Mucosa of descending colon (tissue), 3 donors: ENCODE results near the gene ETS1. TPM values are rescaled to one million over a fixed set of nuclear protein-coding genes. Genes with fewer than 3 reads are reported as not detected.

Experiments
- ATAC-seq: fragments of 200-7000 bp; cut with Tn5 transposase; one replicate; pipeline ENCODE4 v1.9.1; 2020; ENCODE audit warnings: mild to moderate bottlenecking, moderate library complexity
- DNase-seq, 3 donors: peaks; one replicate each; pipeline ENCODE4 v3.0.0-alpha.2; 2020
- H3K36me3 ChIP-seq: fragments of 200-600 bp; one replicate; pipeline ENCODE4 v1.8.0; 2021; ENCODE audit warnings: low read depth, mild to moderate bottlenecking
- H3K4me1 ChIP-seq: fragments of 200-600 bp; one replicate; pipeline ENCODE4 v1.8.0; 2021; ENCODE audit warnings: low read depth, mild to moderate bottlenecking
- H3K4me3 ChIP-seq: fragments of 200-600 bp; one replicate; pipeline ENCODE4 v1.8.0; 2021; ENCODE audit warnings: mild to moderate bottlenecking
- H3K9me3 ChIP-seq: fragments of 200-600 bp; one replicate; pipeline ENCODE4 v1.8.0; 2021; ENCODE audit warnings: mild to moderate bottlenecking
- CTCF ChIP-seq: fragments of 200-600 bp; IDR thresholded peaks from one replicate; pipeline ENCODE4 v1.8.0; 2022; ENCODE audit warnings: antibody characterized with exemption, mild to moderate bottlenecking
- intact Hi-C, 2 donors: fragments of 100-400 bp; cut with DNase I in 1 of 2; cut with micrococcal nuclease in 1 of 2; formaldehyde crosslinking; loops; one replicate each; pipeline versions ENCODE4 v1.11.0 to v1.11.1; 2022; cut with DNase I, micrococcal nuclease
- total RNA-seq, 3 donors: library from RNA; stranded (reverse); fragmentation: NEBNext Ultra II Directional in 2 of 3; extraction: Animal tissue kit (Norgen Biotek cat#: 25700) in 2 of 3; gene quantifications; one replicate each; pipeline versions ENCODE4 v1.2.1 to v1.2.4, GENCODE V29; 2021 to 2023
- donor health status: DM: no; HTN: no; CAD: no; lungs with moderate emphysema.
- donor health status: DM: no; HTN: no; CAD: no.
- donor health status: DM: no; HTN: yes; CAD: no.

The ETS1 gene
- total RNA-seq, 3 donors from 2014 or later: 36.5 to 41.2 (median 38.6) TPM

GRCh38 chr11:128513915-128514681, 73.3 kb downstream of the ETS1 start:
- intact Hi-C loops: no loop called here
- no peaks in the 10 kb centered on the region for H3K9me3 ChIP-seq
- DNase-seq: no peak
- TF ChIP-seq CTCF: no peak
- H3K36me3 ChIP-seq: no peaks in the 10 kb centered on the region
- no peak for ATAC-seq
- H3K4me1 ChIP-seq: peaks cover 33% of the 10 kb centered on the region
- H3K4me3 ChIP-seq: no peak overlapping the region

- no peaks in the 10 kb centered on the region for H3K36me3 ChIP-seq
- peaks cover 42% of the 10 kb centered on the region for H3K4me1 ChIP-seq
- DNase-seq (peak in 1 of 3 donors; percentile 39), ATAC-seq (peak; percentile 19)
- no peak for TF ChIP-seq CTCF
- no peaks in the 10 kb centered on the region for H3K9me3 ChIP-seq
- no peak overlapping the region for H3K4me3 ChIP-seq
- intact Hi-C loops: no loop called here
These were observed 74.8 kb downstream of the ETS1 start for GRCh38 chr11:128512474-128512996.

DNA sequence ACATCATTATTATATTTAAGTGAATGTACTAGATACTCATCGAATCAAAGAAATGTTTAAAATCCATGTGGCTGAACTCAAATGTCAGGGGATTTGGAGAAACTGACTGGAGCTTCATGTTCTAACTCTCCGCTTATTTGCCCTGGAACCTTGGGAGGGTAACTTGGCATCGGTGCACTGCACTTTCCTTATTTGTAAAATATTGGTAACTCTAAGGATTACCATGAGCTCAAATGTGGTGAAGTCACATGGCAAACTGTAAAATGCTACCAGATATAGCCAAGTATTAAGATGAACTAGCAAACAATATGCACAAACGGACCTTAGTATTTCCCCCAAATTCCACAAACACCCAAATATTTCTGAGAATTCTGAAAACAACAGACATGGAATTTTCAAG, 75.6 kb downstream of the ETS1 start:
- intact Hi-C loops: no loop called here
- ATAC-seq: no peak
- peaks cover 49% of the 10 kb centered on the region for H3K4me1 ChIP-seq
- H3K4me3 ChIP-seq: no peak overlapping the region
- TF ChIP-seq CTCF: no peak
- DNase-seq: no peak
- no peaks in the 10 kb centered on the region for H3K36me3 ChIP-seq
- no peaks in the 10 kb centered on the region for H3K9me3 ChIP-seq

- intact Hi-C loops: no loop called here
- Histone ChIP-seq H3K4me3 (no peak overlapping the region), H3K36me3 (no peaks in the 10 kb centered on the region), H3K9me3 (no peaks in the 10 kb centered on the region), H3K4me1 (peaks cover 42% of the 10 kb centered on the region)
- ATAC-seq: peak; percentile 22
- TF ChIP-seq CTCF: no peak
- DNase-seq: no peak
These were observed 77.6 kb downstream of the ETS1 start for GRCh38 chr11:128509621-128510389.

DNA sequence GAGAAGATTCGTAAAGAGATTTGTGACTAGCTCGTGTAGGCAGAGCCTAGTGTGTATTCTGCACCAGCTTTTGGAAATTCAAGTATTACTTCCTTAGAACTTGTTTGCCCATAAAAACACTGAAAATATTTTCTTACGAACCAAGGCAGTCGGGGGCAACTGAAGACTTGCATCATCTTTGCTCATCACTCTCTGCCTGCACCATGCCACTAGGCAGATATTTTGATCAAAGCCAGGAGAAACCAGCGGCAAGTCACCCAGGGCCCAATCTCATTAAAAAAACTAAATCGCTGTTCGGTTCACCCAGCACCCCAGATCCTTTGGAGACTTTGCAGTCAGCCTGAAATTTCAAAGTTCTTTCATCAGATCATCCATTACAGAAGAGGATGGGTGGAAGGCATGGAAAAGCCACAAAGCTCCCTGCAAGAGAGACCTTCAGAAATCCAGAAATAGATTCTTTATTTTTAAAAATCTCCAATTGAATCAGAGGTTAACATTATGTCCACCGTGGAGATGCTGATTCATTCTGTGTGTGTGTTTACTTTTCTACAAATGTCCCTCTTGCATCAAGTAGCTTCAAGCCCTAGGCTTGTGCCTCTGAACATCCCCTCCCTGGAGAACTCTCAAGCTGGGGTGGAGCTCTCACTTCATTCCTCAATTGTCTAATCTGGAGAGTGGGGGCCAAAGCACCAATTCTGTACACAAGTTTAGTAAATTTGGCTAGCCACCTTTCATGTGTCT, 78.4 kb downstream of the ETS1 start:
- no peak for DNase-seq
- no peak for ATAC-seq
- Histone ChIP-seq H3K36me3 (no peaks in the 10 kb centered on the region), H3K4me1 (peaks cover 51% of the 10 kb centered on the region), H3K4me3 (no peak overlapping the region), H3K9me3 (no peaks in the 10 kb centered on the region)
- TF ChIP-seq CTCF: no peak
- intact Hi-C loops: no loop called here
